Muscle of back (tissue), 10 donors: ENCODE results near the gene OR10K1. TPM values are rescaled to one million over a fixed set of nuclear protein-coding genes. Genes with fewer than 3 reads are reported as not detected.

Source experiments
- polyA plus RNA-seq, 10 donors: library from polyadenylated mRNA; unstranded; fragments of 120-200 nt; gene quantifications; one replicate each; pipeline ENCODE4 v1.2.1, GENCODE V29; 2013; ENCODE audit not compliant: insufficient read length in 10 of 10

Gene OR10K1
- polyA plus RNA-seq, 10 donors, result not detected

Other genes with a start within 250 kb of the OR10K1 start
- under 1 TPM in 2 of 10 donors, not detected in 8; 0.08 to 0.16 TPM for gene CD1A, start 207.4 kb upstream of the OR10K1 start, polyA plus RNA-seq
- gene CD1C, start 171.9 kb upstream of the OR10K1 start, polyA plus RNA-seq, result 1 to 10 TPM in 7 of 10 donors, under 1 TPM in 3; 0.47 to 1.6 (median 1.2) TPM
- under 1 TPM in 1 of 10 donors, not detected in 9; 0.12 TPM for gene CD1B, start 130.3 kb upstream of the OR10K1 start, polyA plus RNA-seq
- under 1 TPM in 5 of 10 donors, not detected in 5; 0.23 to 0.63 (median 0.33) TPM for gene CD1E, start 107.9 kb upstream of the OR10K1 start, polyA plus RNA-seq
- not detected for gene OR10T2, start 62.4 kb upstream of the OR10K1 start, polyA plus RNA-seq
- not detected for gene OR10K2, start 35.6 kb upstream of the OR10K1 start, polyA plus RNA-seq
- gene OR10R2, start 10.4 kb downstream of the OR10K1 start, polyA plus RNA-seq, result not detected
- gene OR6Y1, start 92.6 kb downstream of the OR10K1 start, polyA plus RNA-seq, result not detected
- not detected for gene OR6P1, start 108.7 kb downstream of the OR10K1 start, polyA plus RNA-seq
- gene OR10X1, start 118.1 kb downstream of the OR10K1 start, polyA plus RNA-seq, result not detected
- under 1 TPM in 9 of 10 donors, not detected in 1; 0.04 to 0.12 (median 0.07) TPM for gene OR10Z1, start 143.4 kb downstream of the OR10K1 start, polyA plus RNA-seq
- 1 to 10 TPM; 1.4 to 8.1 (median 3.3) TPM for gene SPTA1, start 224.9 kb downstream of the OR10K1 start, polyA plus RNA-seq
- not detected for gene OR6K2, start 238.8 kb downstream of the OR10K1 start, polyA plus RNA-seq